Endothelial cell (in vitro differentiated cells): ENCODE data around the gene GPR33. TPM values are rescaled to one million over a fixed set of nuclear protein-coding genes. Genes with fewer than 3 reads are reported as not detected.

ENCODE experiments used
- DNase-seq: peaks from one replicate; pipeline ENCODE4 v3.0.0; 2021; ENCODE audit warnings: low spot score
- H3K27ac Mint-ChIP-seq: one replicate; pipeline ENCODE4 v1.8.0; 2021; ENCODE audit warnings: mixed read lengths, inconsistent platforms; ENCODE audit not compliant: unreplicated experiment
- H3K27me3 Mint-ChIP-seq: one replicate; pipeline ENCODE4 v1.8.0; 2021; ENCODE audit warnings: mild to moderate bottlenecking, moderate library complexity, mixed read lengths, inconsistent platforms; ENCODE audit not compliant: unreplicated experiment
- H3K36me3 Mint-ChIP-seq: one replicate; pipeline ENCODE4 v1.8.0; 2021; ENCODE audit warnings: mild to moderate bottlenecking, low read depth, mixed read lengths, inconsistent platforms; ENCODE audit not compliant: unreplicated experiment
- H3K4me1 Mint-ChIP-seq: one replicate; pipeline ENCODE4 v1.8.0; 2021; ENCODE audit warnings: mild to moderate bottlenecking, mixed read lengths, inconsistent platforms; ENCODE audit not compliant: unreplicated experiment
- H3K4me3 Mint-ChIP-seq: one replicate; pipeline ENCODE4 v1.8.0; 2021; ENCODE audit warnings: mild to moderate bottlenecking, mixed read lengths, inconsistent platforms; ENCODE audit not compliant: unreplicated experiment
- H3K9me3 Mint-ChIP-seq: one replicate; pipeline ENCODE4 v1.8.0; 2021; ENCODE audit warnings: mixed read lengths, inconsistent platforms; ENCODE audit not compliant: unreplicated experiment
- CTCF ChIP-seq: fragments of 200-600 bp; sonication (generic); IDR thresholded peaks from one replicate; pipeline ENCODE4 v1.5.0; 2021; ENCODE audit warnings: antibody characterized with exemption; ENCODE audit not compliant: unreplicated experiment
- total RNA-seq: library from RNA; stranded (reverse); fragmentation: NEBNext Ultra II Directional; extraction: Animal tissue kit (Norgen Biotek cat#: 25700); gene quantifications from one replicate; pipeline ENCODE4 v1.2.1, GENCODE V29; 2021; ENCODE audit not compliant: unreplicated experiment

GPR33 gene
- total RNA-seq, 1 donor from 2014 or later = not detected

DNA sequence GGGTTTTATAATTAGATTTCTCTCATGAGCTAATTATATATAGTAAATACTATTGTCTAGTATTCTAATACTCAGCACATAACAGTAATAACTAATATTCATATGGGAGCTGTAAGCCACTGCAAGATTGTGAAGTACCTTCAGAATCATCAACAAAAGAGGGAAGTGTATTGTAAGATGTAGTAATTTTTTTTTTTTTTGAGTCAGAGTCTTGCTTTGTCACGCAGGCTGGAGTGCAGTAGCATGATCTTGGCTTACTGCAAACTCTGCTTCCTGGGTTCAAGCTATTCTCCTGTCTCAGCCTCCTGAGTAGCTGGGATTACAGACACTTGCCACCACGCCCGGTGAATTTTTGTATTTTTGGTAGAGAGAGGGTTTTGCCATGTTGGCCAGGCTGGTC, 3.1 kb downstream of the GPR33 start:
- no peaks in the 10 kb centered on the region for H3K27me3 Mint-ChIP-seq
- H3K9me3 Mint-ChIP-seq = no peaks in the 10 kb centered on the region
- no peak overlapping the region for H3K4me3 Mint-ChIP-seq
- H3K4me1 Mint-ChIP-seq = no peaks in the 10 kb centered on the region
- H3K27ac Mint-ChIP-seq = no peak overlapping the region
- no peak for DNase-seq
- no peak for TF ChIP-seq CTCF
- no peaks in the 10 kb centered on the region for H3K36me3 Mint-ChIP-seq

DNA sequence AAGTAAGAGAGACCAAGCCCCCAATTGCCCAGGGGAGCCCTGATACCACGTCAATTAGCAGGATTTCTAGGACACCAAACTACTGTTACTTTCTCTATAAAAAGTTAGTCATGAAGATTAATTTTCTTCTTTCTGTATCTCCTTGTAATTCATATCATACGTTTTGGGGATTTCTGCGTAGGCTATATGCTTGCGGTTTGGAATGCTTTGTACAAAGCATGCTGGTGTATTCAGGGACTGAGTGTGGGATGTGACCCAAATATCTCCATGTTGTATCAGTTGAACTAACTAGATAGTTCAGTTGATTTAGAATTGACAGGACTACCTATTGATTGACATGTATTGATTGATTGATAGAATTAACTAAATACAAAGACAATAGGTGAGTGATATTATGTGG, 7.7 kb downstream of the GPR33 start:
- H3K4me3 Mint-ChIP-seq = no peak overlapping the region
- DNase-seq = no peak
- H3K27ac Mint-ChIP-seq = no peak overlapping the region
- no peak for TF ChIP-seq CTCF
- no peaks in the 10 kb centered on the region for H3K36me3 Mint-ChIP-seq
- no peaks in the 10 kb centered on the region for H3K27me3 Mint-ChIP-seq
- no peaks in the 10 kb centered on the region for H3K4me1 Mint-ChIP-seq
- H3K9me3 Mint-ChIP-seq = no peaks in the 10 kb centered on the region

GRCh38 chr14:31479027-31479426, 8.8 kb downstream of the GPR33 start:
- DNase-seq = no peak
- TF ChIP-seq CTCF = no peak
- Mint-ChIP-seq H3K27ac (no peak overlapping the region), H3K27me3 (no peaks in the 10 kb centered on the region), H3K9me3 (no peaks in the 10 kb centered on the region), H3K4me3 (no peak overlapping the region), H3K36me3 (no peaks in the 10 kb centered on the region), H3K4me1 (no peaks in the 10 kb centered on the region)

DNA sequence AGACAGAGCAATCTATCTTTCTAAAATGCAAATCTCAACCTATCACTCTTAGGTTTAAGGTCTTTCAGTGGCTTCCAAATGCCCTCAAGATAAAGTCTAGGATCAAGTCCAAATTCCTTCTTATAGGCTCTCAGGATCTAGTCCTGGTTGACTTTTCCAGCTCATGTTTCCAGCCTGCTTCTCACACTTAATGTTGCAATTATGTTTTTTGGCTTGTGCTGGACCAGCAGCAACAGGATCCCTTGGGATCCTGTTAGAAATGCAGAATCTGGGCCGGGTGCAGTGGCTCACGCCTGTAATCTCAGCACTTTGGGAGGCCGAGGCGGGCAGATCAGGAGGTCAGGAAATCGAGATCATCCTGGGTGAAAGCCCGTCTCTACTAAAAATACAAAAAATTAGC, 10.6 kb downstream of the GPR33 start:
- no peak for DNase-seq
- H3K27ac Mint-ChIP-seq = no peak overlapping the region
- no peak for TF ChIP-seq CTCF
- no peaks in the 10 kb centered on the region for H3K9me3 Mint-ChIP-seq
- no peaks in the 10 kb centered on the region for H3K4me1 Mint-ChIP-seq
- H3K27me3 Mint-ChIP-seq = no peaks in the 10 kb centered on the region
- H3K36me3 Mint-ChIP-seq = no peaks in the 10 kb centered on the region
- H3K4me3 Mint-ChIP-seq = no peak overlapping the region

GRCh38 chr14:31476131-31476866, 11.5 kb downstream of the GPR33 start:
- no peak for DNase-seq
- Mint-ChIP-seq H3K27ac (no peak overlapping the region), H3K4me1 (no peaks in the 10 kb centered on the region), H3K4me3 (no peak overlapping the region), H3K9me3 (no peaks in the 10 kb centered on the region), H3K36me3 (no peaks in the 10 kb centered on the region), H3K27me3 (no peaks in the 10 kb centered on the region)
- no peak for TF ChIP-seq CTCF
